Endothelial cell of umbilical vein (primary cell): ENCODE results near the gene MMP21. TPM values are rescaled to one million over a fixed set of nuclear protein-coding genes. Genes with fewer than 3 reads are reported as not detected.
A peak's percentile ranks its signal among the peaks of the same experiment; 100 is the strongest.

ENCODE experiments used
- BruUV-seq: library from RNA; stranded (reverse); fragments of 400-500 nt; replicated peaks from 2 replicates; lab custom pipeline; 2021; lab: Mats Ljungman, UMichigan
- CTCF ChIA-PET: fragments of 300-600, 350-600 bp; sonication (Branson Sonifier 250); formaldehyde crosslinking; loops from one replicate; lab custom pipeline; 2021; ENCODE audit warnings: antibody characterized with exemption, inconsistent platforms; lab: Charles Lee
- POLR2A ChIA-PET: fragments of 300-600, 350-600 bp; sonication (Branson Sonifier 250); formaldehyde crosslinking; loops from one replicate; lab custom pipeline; 2021; ENCODE audit warnings: antibody characterized with exemption, inconsistent platforms; lab: Charles Lee
- DNase-seq: peaks from one replicate; pipeline ENCODE4 v3.0.0-alpha.2; 2011; ENCODE audit warnings: low read depth, low spot score
- FAIRE-seq: peaks from 2 replicates; lab custom pipeline; 2011; peaks lifted over from hg19 to GRCh38; lab: Jason Lieb, UNC
- H2AFZ ChIP-seq: 2 replicates; pipeline ENCODE4 v1.6.0; 2012; ENCODE audit warnings: low read depth, low read length, control low read depth, inconsistent platforms
- H3K27ac ChIP-seq: 2 replicates; pipeline ENCODE4 v1.5.1; 2011; ENCODE audit warnings: low read depth, mild to moderate bottlenecking, control low read depth, low read length, moderate library complexity; ENCODE audit not compliant: insufficient read depth
- H3K27me3 ChIP-seq, 2 experiments: 2 replicates each; pipeline versions ENCODE4 v1.6.0 to v1.6.1; 2011; ENCODE audit warnings: low read length in 2 of 2, mixed read lengths in 1 of 2; ENCODE audit not compliant: control insufficient read depth in 2 of 2, insufficient read depth in 2 of 2
- H3K36me3 ChIP-seq, 2 experiments: 2 replicates in 1 of 2; 3 replicates in 1 of 2; pipeline ENCODE4 v1.5.1; 2011; ENCODE audit warnings: low read length in 2 of 2, mild to moderate bottlenecking in 1 of 2, moderate library complexity in 1 of 2; ENCODE audit not compliant: control insufficient read depth in 2 of 2, insufficient read depth in 2 of 2; ENCODE audit errors: extremely low read depth in 1 of 2
- H3K4me1 ChIP-seq: 3 replicates; pipeline ENCODE4 v1.5.1; 2011; ENCODE audit warnings: mild to moderate bottlenecking, low read length; ENCODE audit not compliant: control insufficient read depth, insufficient read depth; ENCODE audit errors: extremely low read depth
- H3K4me2 ChIP-seq: 2 replicates; pipeline ENCODE4 v1.6.1; 2011; ENCODE audit warnings: low read length, control low read depth, mixed read lengths; ENCODE audit not compliant: insufficient read depth
- H3K4me3 ChIP-seq, 3 experiments: fragments of 200-600 bp in 1 of 3; sonication (generic), shearing (Covaris generic) in 1 of 3; replicated peaks in 1 of 3; 2 replicates each; pipeline ENCODE4 v1.5.1; 2011 to 2016; ENCODE audit warnings: control low read depth in 3 of 3, low read length in 3 of 3, mild to moderate bottlenecking in 2 of 3, inconsistent platforms in 1 of 3, low read depth in 1 of 3, moderate library complexity in 1 of 3; ENCODE audit not compliant: insufficient read depth in 1 of 3
- H3K79me2 ChIP-seq: 2 replicates; pipeline ENCODE4 v1.6.0; 2012; ENCODE audit warnings: low read length, inconsistent platforms; ENCODE audit not compliant: control insufficient read depth, insufficient read depth
- H3K9ac ChIP-seq: replicated peaks from 2 replicates; pipeline ENCODE3; 2011; ENCODE audit warnings: low read length, control low read depth; ENCODE audit not compliant: insufficient read depth; ENCODE audit errors: extremely low read depth
- H3K9me1 ChIP-seq: replicated peaks from 3 replicates; pipeline ENCODE4 v1.6.0; 2011; ENCODE audit warnings: mild to moderate bottlenecking, low read length; ENCODE audit not compliant: control insufficient read depth, insufficient read depth; ENCODE audit errors: extremely low read depth
- H3K9me3 ChIP-seq: replicated peaks from 2 replicates; pipeline ENCODE4 v1.5.1; 2012; ENCODE audit warnings: low read length, inconsistent platforms; ENCODE audit not compliant: control insufficient read depth, insufficient read depth
- H4K20me1 ChIP-seq: replicated peaks from 2 replicates; pipeline ENCODE3; 2011; ENCODE audit warnings: mild to moderate bottlenecking, low read length; ENCODE audit not compliant: control insufficient read depth, insufficient read depth; ENCODE audit errors: extremely low read depth
- CTCF ChIP-seq, 2 donors: IDR thresholded peaks; 1 replicate in 1 of 2; 2 replicates in 1 of 2; pipeline ENCODE4 v1.5.1; 2011; ENCODE audit warnings: low read length in 2 of 2, mild to moderate bottlenecking in 2 of 2, moderate library complexity in 2 of 2, control low read depth in 1 of 2, inconsistent platforms in 1 of 2, low read depth in 1 of 2; ENCODE audit not compliant: insufficient read depth in 1 of 2; ENCODE audit errors: extremely low read depth in 1 of 2
- EZH2 ChIP-seq: IDR thresholded peaks from 2 replicates; pipeline ENCODE4 v1.6.1; 2012; ENCODE audit warnings: borderline replicate concordance, low read depth, mild to moderate bottlenecking, moderate library complexity, low read length, inconsistent platforms; ENCODE audit not compliant: severe bottlenecking
- FOS ChIP-seq: IDR thresholded peaks from 2 replicates; pipeline ENCODE4 v1.6.1; 2011; ENCODE audit warnings: mild to moderate bottlenecking, low read length, moderate library complexity, borderline replicate concordance; ENCODE audit not compliant: insufficient read depth
- GATA2 ChIP-seq: IDR thresholded peaks from 2 replicates; pipeline ENCODE4 v1.7.0; 2011; ENCODE audit warnings: low read depth, mild to moderate bottlenecking, moderate library complexity, mixed read lengths, low read length; ENCODE audit not compliant: insufficient read length, insufficient read depth
- JUN ChIP-seq: IDR thresholded peaks from 2 replicates; pipeline ENCODE4 v1.6.1; 2011; ENCODE audit warnings: borderline replicate concordance, low read depth; ENCODE audit not compliant: insufficient read length, insufficient read depth
- MAX ChIP-seq: IDR thresholded peaks from 2 replicates; pipeline ENCODE4 v1.6.1; 2011; ENCODE audit not compliant: insufficient read depth, insufficient read length
- MYC ChIP-seq: IDR thresholded peaks from one replicate; pipeline ENCODE4 v1.6.1; 2011; ENCODE audit warnings: mild to moderate bottlenecking, low read depth, low read length
- POLR2A ChIP-seq: IDR thresholded peaks from 2 replicates; pipeline ENCODE4 v1.6.1; 2012; ENCODE audit warnings: low read depth, mild to moderate bottlenecking, control low read depth, low read length
- POLR2AphosphoS5 ChIP-seq: IDR thresholded peaks from 2 replicates; pipeline ENCODE4 v1.6.1; 2012; ENCODE audit warnings: low read depth, mild to moderate bottlenecking, control low read depth, low read length, moderate library complexity; ENCODE audit not compliant: insufficient read depth
- dilution Hi-C: fragments of 300-500 bp; cut with MboI; formaldehyde crosslinking; loops from one replicate; pipeline ENCODE4 v1.15.0; 2019; ENCODE audit warnings: low sequenced_read_pairs; ENCODE audit not compliant: extremely low pct_ligation_motif_present
- intact Hi-C: fragments of 100-400 bp; cut with micrococcal nuclease; formaldehyde crosslinking; loops from one replicate; pipeline ENCODE4 v1.10.0; 2022
- polyA plus RNA-seq, 4 experiments: library from polyadenylated mRNA; depleted of rRNA in 3 of 4; stranded (reverse) in 3 of 4; unstranded in 1 of 4; fragments of >200 nt; gene quantifications; 2 replicates each; pipeline versions ENCODE4 v1.2.1 to v1.2.3, GENCODE V29; 2011 to 2012; ENCODE audit warnings: missing spikeins in 1 of 4
- total RNA-seq: library from RNA; stranded (reverse); gene quantifications from 2 replicates; pipeline ENCODE4 v1.2.3, GENCODE V29; 2021

MMP21 gene
- total and polyA plus RNA-seq, 2 donors (not counting 3 experiments of a cell fraction or from before 2014, with no cell fraction given): 0.06 TPM; not detected in 1

- POLR2A ChIA-PET: interaction anchor here (0.8 to 1.2 kb wide), 2 partner anchors 9 to 56 kb away, joined by 3 read pairs; no protein-coding TSS in a partner anchor
- H3K27ac ChIP-seq: peak within 1 kb of the TSS; percentile 89
- H3K9me1 ChIP-seq: no peaks in the 10 kb centered on the region
- H3K79me2 ChIP-seq: peaks cover 41% of the 10 kb centered on the region
- dilution Hi-C loops: no loop called here
- CTCF ChIA-PET: no interaction called here
- TF ChIP-seq MAX: no peak
- TF ChIP-seq FOS: no peak
- no peak for TF ChIP-seq MYC
- TF ChIP-seq GATA2: no peak
- no peak for TF ChIP-seq EZH2
- no peak for TF ChIP-seq POLR2A
- no peak for TF ChIP-seq POLR2AphosphoS5
- TF ChIP-seq CTCF (IDR thresholded peaks at IDR 0.05; ENCODE audit: extremely low read depth in 1 of 2, insufficient read depth in 1 of 2, low read depth in 1 of 2, low read length in 2 of 2): no peak
- no peak for TF ChIP-seq JUN
- peaks cover 18% of the 10 kb centered on the region for H3K4me1 ChIP-seq
- no peaks in the 10 kb centered on the region for H3K27me3 ChIP-seq
- H3K9me3 ChIP-seq: no peaks in the 10 kb centered on the region
- peak within 1 kb of the TSS; percentile 97 for H3K4me2 ChIP-seq
- FAIRE-seq (peak; percentile 88), DNase-seq (peak; percentile 90)
- H3K4me3 ChIP-seq: peak within 1 kb of the TSS; percentile 78 to 83 (median 79)
- H4K20me1 ChIP-seq: no peaks in the 10 kb centered on the region
- peak within 1 kb of the TSS; percentile 87 for H3K9ac ChIP-seq
- peak within 1 kb of the TSS; percentile 82 for H2AFZ ChIP-seq
- BruUV-seq: no TSS peak
- intact Hi-C loops: loop anchor here (1.0 to 5.0 kb wide), 4 partner anchors 10 to 906 kb away; partner anchors contain the start of gene EDRF1
- peaks cover 3% of the 10 kb centered on the region in 2 experiments for H3K36me3 ChIP-seq
Measured at GRCh38 chr10:125822878-125823662, 47.4 kb upstream of the MMP21 start, which contains the start of the genes BCCIP and UROS. BCCIP (plus strand) TSS chr10:125823546; CDS start chr10:125823558, 12 bp downstream. UROS (minus strand) TSS chr10:125823258; CDS start chr10:125816499, 6,759 bp downstream.
